ENCODE data around the gene BMP8A. TPM values are rescaled to one million over a fixed set of nuclear protein-coding genes. Genes with fewer than 3 reads are reported as not detected.
"Not testable (repeated sequence)": the region's sequence is repeated elsewhere in the genome, so short reads cannot be mapped to it uniquely, and the experiment has no call there.

Gene BMP8A
- polyA plus RNA-seq, 2 of the 4 experiments (the other 2 are of a cell fraction): 0.13 TPM; not detected in 1

GRCh38 chr1:39446986-39447567, 44.4 kb upstream of the BMP8A start:
- ATAC-seq (no peak), FAIRE-seq (no peak), DNase-seq (ENCODE audit: low read depth in 1 of 2, low spot score in 1 of 2) (no peak)
- POLR2A ChIA-PET: no interaction called here
- TF ChIP-seq RFX5 (IDR thresholded peaks at IDR 0.05): no peak
- H3K9me3 ChIP-seq: no peaks in the 10 kb centered on the region
- H3K4me2 ChIP-seq: no peak overlapping the region
- no peak overlapping the region for H3K4me3 ChIP-seq
- WGBS (ENCODE audit: missing lambda C conversion rate): 89% methylated on average over 5 of the region's 5 CpGs
- peaks cover 5% of the 10 kb centered on the region; the same call in 1 of the 3 replicates for H3K4me1 ChIP-seq
- H3K27ac ChIP-seq: no peak overlapping the region
- CTCF ChIA-PET: no interaction called here

DNA sequence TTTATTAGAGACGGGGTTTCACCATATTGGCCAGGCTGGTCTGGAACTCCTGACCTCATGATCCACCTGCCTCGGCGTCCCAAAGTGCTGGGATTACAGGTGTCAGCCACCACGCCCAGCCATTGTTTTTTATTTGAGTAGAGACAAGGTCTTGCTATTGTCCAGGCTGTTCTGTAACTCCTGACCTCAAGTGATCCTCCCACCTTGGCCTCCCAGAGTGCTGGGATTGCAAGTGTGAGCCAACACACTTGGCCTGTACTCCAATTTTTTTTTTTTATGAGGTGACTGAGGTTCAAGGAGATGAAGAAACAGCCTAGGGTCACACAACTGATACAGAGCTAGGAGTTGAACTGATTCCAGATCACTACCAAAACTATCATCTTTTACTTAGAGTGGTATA, 41.4 kb upstream of the BMP8A start:
- H3K9me3 ChIP-seq; POLR2A ChIA-PET; H3K4me1 ChIP-seq; H3K27ac ChIP-seq; ATAC-seq; DNase-seq (ENCODE audit: low read depth in 1 of 2, low spot score in 1 of 2); H3K4me2 ChIP-seq; FAIRE-seq; CTCF ChIA-PET; H3K4me3 ChIP-seq: not testable (repeated sequence)
- WGBS (ENCODE audit: missing lambda C conversion rate): 97% methylated on average over 4 of the region's 4 CpGs

DNA sequence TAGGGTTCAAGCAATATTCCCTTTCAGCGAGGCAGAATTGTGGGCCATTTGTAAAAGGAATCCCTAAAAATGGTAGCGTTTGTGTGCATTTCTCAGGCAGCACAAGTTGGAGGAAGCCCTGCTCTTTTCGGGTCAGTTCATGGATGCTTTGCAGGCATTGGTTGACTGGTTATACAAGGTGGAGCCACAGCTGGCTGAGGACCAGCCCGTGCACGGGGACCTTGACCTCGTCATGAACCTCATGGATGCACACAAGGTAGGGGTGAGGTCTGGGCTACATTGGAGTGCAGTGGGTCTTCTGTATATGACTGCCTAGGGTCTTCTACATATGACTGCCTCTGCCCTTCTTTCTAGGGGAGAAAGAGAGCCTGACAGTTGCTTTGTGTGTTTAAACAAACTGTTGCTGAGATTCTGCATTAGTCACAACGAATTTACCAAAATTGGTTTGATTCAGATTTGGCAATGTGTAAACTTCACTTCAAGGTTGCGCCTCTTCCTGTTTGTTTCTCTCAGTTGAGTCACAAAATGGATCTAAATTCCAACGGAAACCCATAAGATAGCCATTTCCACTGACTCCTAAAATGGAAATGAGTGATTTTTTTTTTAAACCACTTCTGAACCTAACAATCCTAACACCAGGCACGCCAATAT, 40.4 kb upstream of the BMP8A start:
- H3K4me1 ChIP-seq: peaks cover 5% of the 10 kb centered on the region; the same call in 1 of the 3 replicates
- ChIA-PET POLR2A (no interaction called here), CTCF (no interaction called here)
- TF ChIP-seq HEYL (CRISPR knock-in tag; IDR thresholded peaks at IDR 0.05) (no peak), JUNB (IDR thresholded peaks at IDR 0.05) (no peak), SREBF2 (IDR thresholded peaks at IDR 0.05) (no peak), USF2 (IDR thresholded peaks at IDR 0.05) (no peak), CHD2 (IDR thresholded peaks at IDR 0.05; ENCODE audit: low read length, partially characterized antibody) (no peak), RAD21 (conservative IDR thresholded peaks at IDR 0.05 in 1 of 2, IDR thresholded peaks at IDR 0.05 in 1 of 2) (no peak), HOXA7 (CRISPR knock-in tag; IDR thresholded peaks at IDR 0.05) (no peak), GATA3 (IDR thresholded peaks at IDR 0.05; ENCODE audit: borderline replicate concordance) (no peak), MAZ (IDR thresholded peaks at IDR 0.05; ENCODE audit: borderline replicate concordance, low read depth, low read length) (no peak), EHMT2 (IDR thresholded peaks at IDR 0.05; ENCODE audit: low read depth) (no peak), TP53 (CRISPR knock-in tag; IDR thresholded peaks at IDR 0.05) (no peak), FOSL2 (IDR thresholded peaks at IDR 0.05) (no peak), FOSL2 (CRISPR knock-in tag; IDR thresholded peaks at IDR 0.05) (no peak), BHLHE40 (IDR thresholded peaks at IDR 0.05; ENCODE audit: low read depth, low read length) (no peak), SMC3 (IDR thresholded peaks at IDR 0.05) (no peak)
- TF ChIP-seq, protein P1, sequence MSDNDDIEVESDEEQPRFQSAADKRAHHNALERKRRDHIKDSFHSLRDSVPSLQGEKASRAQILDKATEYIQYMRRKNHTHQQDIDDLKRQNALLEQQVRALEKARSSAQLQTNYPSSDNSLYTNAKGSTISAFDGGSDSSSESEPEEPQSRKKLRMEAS (IDR thresholded peaks at IDR 0.05): no peak
- ATAC-seq: no peak
- DNase-seq (ENCODE audit: low read depth in 1 of 2, low spot score in 1 of 2): no peak
- H3K4me2 ChIP-seq: no peak overlapping the region
- no peak overlapping the region for H3K27ac ChIP-seq
- WGBS (ENCODE audit: missing lambda C conversion rate): 73% methylated on average over 8 of the region's 10 CpGs
- no peak overlapping the region for H3K4me3 ChIP-seq
- no peak for FAIRE-seq
- H3K9me3 ChIP-seq: no peaks in the 10 kb centered on the region

- Histone ChIP-seq H3K4me3 (no peak overlapping the region), H3K27ac (no peak overlapping the region), H3K4me1 (peaks cover 5% of the 10 kb centered on the region; the same call in 1 of the 3 replicates), H3K9me3 (no peaks in the 10 kb centered on the region), H3K4me2 (no peak overlapping the region)
- CTCF ChIA-PET: no interaction called here
- POLR2A ChIA-PET: no interaction called here
- TF ChIP-seq HOXB5 (CRISPR knock-in tag; IDR thresholded peaks at IDR 0.05): no peak
- TF ChIP-seq, protein P2, sequence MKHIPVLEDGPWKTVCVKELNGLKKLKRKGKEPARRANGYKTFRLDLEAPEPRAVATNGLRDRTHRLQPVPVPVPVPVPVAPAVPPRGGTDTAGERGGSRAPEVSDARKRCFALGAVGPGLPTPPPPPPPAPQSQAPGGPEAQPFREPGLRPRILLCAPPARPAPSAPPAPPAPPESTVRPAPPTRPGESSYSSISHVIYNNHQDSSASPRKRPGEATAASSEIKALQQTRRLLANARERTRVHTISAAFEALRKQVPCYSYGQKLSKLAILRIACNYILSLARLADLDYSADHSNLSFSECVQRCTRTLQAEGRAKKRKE (CRISPR knock-in tag; IDR thresholded peaks at IDR 0.05; ENCODE audit: low read depth): no peak
- 95% methylated on average over 7 of the region's 7 CpGs for WGBS (ENCODE audit: missing lambda C conversion rate)
- FAIRE-seq: no peak
- no peak for DNase-seq (ENCODE audit: low read depth in 1 of 2, low spot score in 1 of 2)
- ATAC-seq: no peak
Measured at GRCh38 chr1:39452081-39452480, 39.4 kb upstream of the BMP8A start.
